Measurements from ENCODE around the gene ZNF177.
A peak's percentile ranks its signal among the peaks of the same experiment; 100 is the strongest.
"Not testable (repeated sequence)": the region's sequence is repeated elsewhere in the genome, so short reads cannot be mapped to it uniquely, and the experiment has no call there.

ZNF177 gene

GRCh38 chr19:9362905-9363304 lies at the start of gene ZNF177:
ZNF177 (plus strand) TSS chr19:9363013; CDS start chr19:9378312, 15,299 bp downstream.
- peak; percentile 7 for DNase-seq

GRCh38 chr19:9313756-9314155 lies 49.1 kb upstream of the ZNF177 start:
- DNase-seq: no peak

GRCh38 chr19:9321338-9321737 lies 41.5 kb upstream of the ZNF177 start:
- no peak for DNase-seq

- not testable (repeated sequence) for DNase-seq
Measured at GRCh38 chr19:9321756-9322155, 41.1 kb upstream of the ZNF177 start.

GRCh38 chr19:9322201-9322600 lies 40.6 kb upstream of the ZNF177 start:
- not testable (repeated sequence) for DNase-seq

GRCh38 chr19:9323557-9323918 lies 39.3 kb upstream of the ZNF177 start:
- DNase-seq: peak; percentile 84

GRCh38 chr19:9323919-9324583 lies 38.8 kb upstream of the ZNF177 start, which contains the start of gene ZNF559:
ZNF559 (plus strand) TSS chr19:9324179; CDS start chr19:9338550, 14,371 bp downstream.
- DNase-seq: peak; percentile 96

- DNase-seq: no peak
Measured at GRCh38 chr19:9324584-9324962, 38.2 kb upstream of the ZNF177 start.

- DNase-seq: no peak
Measured at GRCh38 chr19:9329999-9330398, 32.8 kb upstream of the ZNF177 start.

- no peak for DNase-seq
Measured at GRCh38 chr19:9342610-9343304, 20.1 kb upstream of the ZNF177 start.

GRCh38 chr19:9345005-9345404 lies 17.8 kb upstream of the ZNF177 start:
- no peak for DNase-seq

- no peak for DNase-seq
Measured at GRCh38 chr19:9348253-9348652, 14.6 kb upstream of the ZNF177 start.

GRCh38 chr19:9348671-9349070 lies 14.1 kb upstream of the ZNF177 start:
- no peak for DNase-seq

- DNase-seq: no peak
Measured at GRCh38 chr19:9352505-9352904, 10.3 kb upstream of the ZNF177 start.

GRCh38 chr19:9353011-9353410 lies 9.8 kb upstream of the ZNF177 start:
- no peak for DNase-seq

GRCh38 chr19:9354651-9355050 lies 8.2 kb upstream of the ZNF177 start:
- no peak for DNase-seq

GRCh38 chr19:9370738-9371619 lies 8.2 kb downstream of the ZNF177 start:
- no peak for DNase-seq

- no peak for DNase-seq
Measured at GRCh38 chr19:9381361-9381785, 18.6 kb downstream of the ZNF177 start.

- peak; percentile 87 for DNase-seq
Measured at GRCh38 chr19:9406798-9407352, 44.1 kb downstream of the ZNF177 start.

- DNase-seq: no peak
Measured at GRCh38 chr19:9407827-9408226, 45.0 kb downstream of the ZNF177 start.

- DNase-seq: no peak
Measured at GRCh38 chr19:9413240-9413954, 50.6 kb downstream of the ZNF177 start.

GRCh38 chr19:9427941-9428340 lies 65.1 kb downstream of the ZNF177 start:
- DNase-seq: no peak

GRCh38 chr19:9430444-9430843 lies 67.6 kb downstream of the ZNF177 start:
- DNase-seq: no peak
